ENCODE measurements around the gene MTF2. TPM values are rescaled to one million over a fixed set of nuclear protein-coding genes. Genes with fewer than 3 reads are reported as not detected.

Gene MTF2
- total and polyA plus RNA-seq, 9 of the 15 experiments (the other 6 are each of a cell fraction or from before 2014, with no cell fraction given), result 29.3 to 124 (median 57.7) TPM

- TF ChIP-seq ZNF165 (CRISPR knock-in tag; IDR thresholded peaks at IDR 0.05; ENCODE audit: borderline replicate concordance) (no peak), GMEB1 (CRISPR knock-in tag; IDR thresholded peaks at IDR 0.05) (no peak), RAD51 (IDR thresholded peaks at IDR 0.05; ENCODE audit: borderline replicate concordance, low read depth) (no peak), ARID1B (IDR thresholded peaks at IDR 0.05) (peak; percentile 45; the same call in 1 of the 2 replicates), ZNF121 (CRISPR knock-in tag; conservative IDR thresholded peaks at IDR 0.05) (no peak), CEBPB (tag; IDR thresholded peaks at IDR 0.05) (no peak), FOXK2 (conservative IDR thresholded peaks at IDR 0.05 in 1 of 2, IDR thresholded peaks at IDR 0.05 in 1 of 2; ENCODE audit: low read depth in 2 of 2) (no peak), SMARCB1 (IDR thresholded peaks at IDR 0.05; ENCODE audit: insufficient read length, low read depth) (no peak), CSDE1 (IDR thresholded peaks at IDR 0.05) (no peak), SOX6 (IDR thresholded peaks at IDR 0.05) (no peak), TRIM24 (IDR thresholded peaks at IDR 0.05) (0 out of 4 replicates have a peak, but pooled peaks of 1 of the 2 experiments have one; percentile 36), PBX2 (CRISPR knock-in tag; IDR thresholded peaks at IDR 0.05; ENCODE audit: low read depth) (no peak), PBX2 (tag; conservative IDR thresholded peaks at IDR 0.05; ENCODE audit: low read depth) (peak; percentile 50; the same call in 1 of the 2 replicates), PHB (CRISPR knock-in tag; IDR thresholded peaks at IDR 0.05) (no peak), ESRRB (CRISPR knock-in tag; IDR thresholded peaks at IDR 0.05; ENCODE audit: borderline replicate concordance) (no peak), TCF3 (CRISPR knock-in tag; IDR thresholded peaks at IDR 0.05) (peak; percentile 57; the same call in 1 of the 2 replicates), ZNF184 (CRISPR knock-in tag; IDR thresholded peaks at IDR 0.05) (no peak), HNRNPLL (IDR thresholded peaks at IDR 0.05; ENCODE audit: low read depth, low read length, poor library complexity, severe bottlenecking) (no peak), ZNF644 (tag; IDR thresholded peaks at IDR 0.05; ENCODE audit: low read depth) (no peak), ZNF586 (CRISPR knock-in tag; conservative IDR thresholded peaks at IDR 0.05) (no peak), HES1 (IDR thresholded peaks at IDR 0.05; ENCODE audit: low read depth) (no peak), TGIF2 (CRISPR knock-in tag; IDR thresholded peaks at IDR 0.05) (no peak), ATF3 (IDR thresholded peaks at IDR 0.05) (0 out of 2 replicates have a peak, but pooled peaks have one; percentile 8), ATF3 (CRISPR knock-in tag; conservative IDR thresholded peaks at IDR 0.05) (no peak)
These were observed 27.1 kb upstream of the MTF2 start (continued) for GRCh38 chr1:93051961-93052360.

Measured in K562 (cell line).